WTC11 (cell line): ENCODE measurements around the gene TYRO3. TPM values are rescaled to one million over a fixed set of nuclear protein-coding genes. Genes with fewer than 3 reads are reported as not detected.

ENCODE experiments used
- ATAC-seq: fragments of 200-7000 bp; cut with Tn5 transposase; 2 replicates; pipeline ENCODE4 v1.10.0; 2021; ENCODE audit warnings: mild to moderate bottlenecking, moderate library complexity
- CTCF ChIA-PET: fragments of 300-600 bp; sonication (Branson Sonifier 250); formaldehyde crosslinking; loops from one replicate; lab custom pipeline; 2021; ENCODE audit warnings: antibody characterized with exemption; lab: Charles Lee
- POLR2A ChIA-PET: fragments of 350-600 bp; sonication (Branson Sonifier 250); formaldehyde crosslinking; loops from one replicate; lab custom pipeline; 2021; ENCODE audit warnings: antibody characterized with exemption; lab: Charles Lee
- DNase-seq: peaks from one replicate; pipeline ENCODE4 v3.0.0; 2021; ENCODE audit warnings: low spot score
- H3K27ac Mint-ChIP-seq: 2 replicates; pipeline ENCODE4 v1.8.0; 2021; ENCODE audit warnings: mixed read lengths
- H3K27me3 Mint-ChIP-seq: 2 replicates; pipeline ENCODE4 v1.8.0; 2021; ENCODE audit warnings: low read depth, mild to moderate bottlenecking, moderate library complexity, mixed read lengths
- H3K36me3 Mint-ChIP-seq: 2 replicates; pipeline ENCODE4 v1.8.0; 2021; ENCODE audit warnings: mixed read lengths
- H3K4me1 Mint-ChIP-seq: 2 replicates; pipeline ENCODE4 v1.8.0; 2022; ENCODE audit warnings: mixed read lengths
- H3K4me3 Mint-ChIP-seq: 2 replicates; pipeline ENCODE4 v1.8.0; 2021; ENCODE audit warnings: mild to moderate bottlenecking, moderate library complexity, mixed read lengths
- H3K9me3 Mint-ChIP-seq: 2 replicates; pipeline ENCODE4 v1.8.0; 2021; ENCODE audit warnings: mixed read lengths
- ATF2 ChIP-seq: sonication (generic); formaldehyde crosslinking; IDR thresholded peaks from 2 replicates; pipeline ENCODE4 v1.8.1; 2022; ENCODE audit warnings: low read depth, missing genetic modification reagents, borderline replicate concordance
- CREB1 ChIP-seq: sonication (generic); formaldehyde crosslinking; IDR thresholded peaks from 2 replicates; pipeline ENCODE4 v1.8.0; 2023; ENCODE audit warnings: mild to moderate bottlenecking, missing genetic modification reagents
- CTCF ChIP-seq: fragments of 200-600 bp; IDR thresholded peaks from 2 replicates; pipeline ENCODE4 v1.8.0; 2022; ENCODE audit warnings: antibody characterized with exemption
- ERG ChIP-seq: fragments of 250-450 bp; sonication (Bioruptor Pico); IDR thresholded peaks from 2 replicates; pipeline ENCODE4 v1.8.0; 2021; ENCODE audit warnings: mild to moderate bottlenecking
- FOXP4 ChIP-seq: sonication (generic); formaldehyde crosslinking; IDR thresholded peaks from 2 replicates; pipeline ENCODE4 v1.8.0; 2022; ENCODE audit warnings: mild to moderate bottlenecking, missing genetic modification reagents
- GABPB1 ChIP-seq: sonication (generic); formaldehyde crosslinking; IDR thresholded peaks from 2 replicates; pipeline ENCODE4 v1.8.1; 2023; ENCODE audit warnings: mild to moderate bottlenecking, missing genetic modification reagents
- GTF2I ChIP-seq: fragments of 250-450 bp; sonication (Bioruptor Pico); conservative IDR thresholded peaks from 2 replicates; pipeline ENCODE4 v1.4.0; 2021; ENCODE audit warnings: mild to moderate bottlenecking
- JUN ChIP-seq: sonication (generic); formaldehyde crosslinking; IDR thresholded peaks from 2 replicates; pipeline ENCODE4 v1.8.0; 2023; ENCODE audit warnings: mild to moderate bottlenecking, missing genetic modification reagents
- MLX ChIP-seq: sonication (generic); formaldehyde crosslinking; IDR thresholded peaks from 2 replicates; pipeline ENCODE4 v1.8.1; 2023; ENCODE audit warnings: mild to moderate bottlenecking, missing genetic modification reagents, moderate library complexity
- NFATC4 ChIP-seq: fragments of 250-450 bp; sonication (Bioruptor Pico); IDR thresholded peaks from 2 replicates; pipeline ENCODE4 v1.9.0; 2021; ENCODE audit warnings: mild to moderate bottlenecking
- NR3C1 ChIP-seq: sonication (generic); formaldehyde crosslinking; conservative IDR thresholded peaks from 2 replicates; pipeline ENCODE4 v1.8.1; 2023; ENCODE audit warnings: low read depth, mild to moderate bottlenecking, missing genetic modification reagents
- OVOL2 ChIP-seq: fragments of 250-450 bp; sonication (Bioruptor Pico); IDR thresholded peaks from 2 replicates; pipeline ENCODE4 v1.9.0; 2021; ENCODE audit warnings: mild to moderate bottlenecking, borderline replicate concordance
- RORB ChIP-seq: fragments of 250-450 bp; sonication (Bioruptor Pico); IDR thresholded peaks from 2 replicates; pipeline ENCODE4 v1.9.0; 2021; ENCODE audit warnings: mild to moderate bottlenecking
- SMAD3 ChIP-seq: sonication (generic); formaldehyde crosslinking; IDR thresholded peaks from 2 replicates; pipeline ENCODE4 v1.8.0; 2022; ENCODE audit warnings: missing genetic modification reagents, mild to moderate bottlenecking, borderline replicate concordance
- SMAD4 ChIP-seq: sonication (generic); formaldehyde crosslinking; IDR thresholded peaks from 2 replicates; pipeline ENCODE4 v1.8.0; 2022; ENCODE audit warnings: mild to moderate bottlenecking, missing genetic modification reagents
- SOX15 ChIP-seq: fragments of 250-450 bp; sonication (Bioruptor Pico); IDR thresholded peaks from 2 replicates; pipeline ENCODE4 v1.9.0; 2021; ENCODE audit warnings: mild to moderate bottlenecking
- SP1 ChIP-seq: sonication (generic); formaldehyde crosslinking; conservative IDR thresholded peaks from 2 replicates; pipeline ENCODE4 v1.8.1; 2022; ENCODE audit warnings: missing genetic modification reagents
- STAT6 ChIP-seq: sonication (generic); formaldehyde crosslinking; conservative IDR thresholded peaks from 2 replicates; pipeline ENCODE4 v1.8.1; 2023; ENCODE audit warnings: mild to moderate bottlenecking, low read depth, missing genetic modification reagents, moderate library complexity
- TP53 ChIP-seq: sonication (generic); formaldehyde crosslinking; IDR thresholded peaks from 2 replicates; pipeline ENCODE4 v1.8.1; 2023; ENCODE audit warnings: mild to moderate bottlenecking, missing genetic modification reagents
- USF1 ChIP-seq: sonication (generic); formaldehyde crosslinking; IDR thresholded peaks from 2 replicates; pipeline ENCODE4 v1.8.0; 2022; ENCODE audit warnings: mild to moderate bottlenecking, missing genetic modification reagents
- USF2 ChIP-seq: sonication (generic); formaldehyde crosslinking; IDR thresholded peaks from 2 replicates; pipeline ENCODE4 v1.8.1; 2023; ENCODE audit warnings: mild to moderate bottlenecking, missing genetic modification reagents, moderate library complexity
- ZMAT4 ChIP-seq: fragments of 250-450 bp; sonication (Bioruptor Pico); IDR thresholded peaks from 2 replicates; pipeline ENCODE4 v1.9.0; 2021; ENCODE audit warnings: mild to moderate bottlenecking
- ZNF425 ChIP-seq: fragments of 250-450 bp; sonication (Bioruptor Pico); conservative IDR thresholded peaks from 2 replicates; pipeline ENCODE4 v1.9.0; 2021; ENCODE audit warnings: mild to moderate bottlenecking
- total RNA-seq: library from RNA; stranded (reverse); gene quantifications from 3 replicates; pipeline ENCODE4 v1.2.3, GENCODE V29; 2021

The TYRO3 gene
- total RNA-seq, 1 experiment from 2014 or later, result 87.9 TPM

- Mint-ChIP-seq H3K36me3 (no peaks in the 10 kb centered on the region), H3K4me3 (no peak overlapping the region), H3K4me1 (peaks cover 5% of the 10 kb centered on the region), H3K27ac (no peak overlapping the region), H3K27me3 (no peaks in the 10 kb centered on the region), H3K9me3 (peaks cover 3% of the 10 kb centered on the region; the same call in 1 of the 2 replicates)
- POLR2A ChIA-PET, result no interaction called here
- DNase-seq (no peak), ATAC-seq (no peak)
- TF ChIP-seq CREB1 (CRISPR knock-in tag), result no peak
- no peak for TF ChIP-seq SMAD4 (CRISPR knock-in tag)
- no peak for TF ChIP-seq USF2 (CRISPR knock-in tag)
- no peak for TF ChIP-seq FOXP4 (CRISPR knock-in tag)
- TF ChIP-seq USF1 (CRISPR knock-in tag), result no peak
- TF ChIP-seq ZMAT4 (CRISPR knock-in tag), result no peak
- no peak for TF ChIP-seq SOX15 (CRISPR knock-in tag)
- TF ChIP-seq TP53, result no peak
- no peak for TF ChIP-seq ATF2
- no peak for TF ChIP-seq SMAD3 (CRISPR knock-in tag)
- TF ChIP-seq JUN, result no peak
- TF ChIP-seq MLX (CRISPR knock-in tag), result no peak
- no peak for TF ChIP-seq SP1 (CRISPR knock-in tag)
- no peak for TF ChIP-seq RORB (CRISPR knock-in tag)
- CTCF ChIA-PET, result no interaction called here
These were observed 50.1 kb downstream of the TYRO3 start for GRCh38 chr15:41609123-41609522.

GRCh38 chr15:41610048-41610447 lies 51.0 kb downstream of the TYRO3 start:
- H3K4me3 Mint-ChIP-seq, result no peak overlapping the region
- CTCF ChIA-PET, result no interaction called here
- no peaks in the 10 kb centered on the region for H3K36me3 Mint-ChIP-seq
- H3K9me3 Mint-ChIP-seq, result peaks cover 3% of the 10 kb centered on the region; the same call in 1 of the 2 replicates
- POLR2A ChIA-PET, result no interaction called here
- DNase-seq, result no peak
- no peak for ATAC-seq
- no peaks in the 10 kb centered on the region for H3K27me3 Mint-ChIP-seq
- no peaks in the 10 kb centered on the region for H3K4me1 Mint-ChIP-seq
- no peak overlapping the region for H3K27ac Mint-ChIP-seq
- no peak for TF ChIP-seq GTF2I (CRISPR knock-in tag)
- TF ChIP-seq GABPB1 (CRISPR knock-in tag), result no peak
- TF ChIP-seq STAT6 (CRISPR knock-in tag), result no peak
- no peak for TF ChIP-seq CTCF
- TF ChIP-seq NFATC4 (CRISPR knock-in tag), result no peak
- TF ChIP-seq OVOL2 (CRISPR knock-in tag), result no peak
- no peak for TF ChIP-seq ZNF425
- TF ChIP-seq ERG (CRISPR knock-in tag), result no peak
- TF ChIP-seq NR3C1 (CRISPR knock-in tag), result no peak
